NCI-H82 treated with DMSO at 0.1 percent for 48 hours (cell line): ENCODE results near the gene DLG1.
"Not testable (repeated sequence)": the region's sequence is repeated elsewhere in the genome, so short reads cannot be mapped to it uniquely, and the experiment has no call there.

Source experiments
- DNase-seq: peaks from one replicate; lab custom pipeline; 2025; ENCODE audit not compliant: unreplicated experiment; lab: John Stamatoyannopoulos, UW

Gene DLG1

GRCh38 chr3:197216914-197217313 lies 81.5 kb downstream of the DLG1 start:
- no peak for DNase-seq

- DNase-seq = no peak
These were observed 82.1 kb downstream of the DLG1 start for GRCh38 chr3:197216169-197216860.

GRCh38 chr3:197212290-197212689 lies 86.1 kb downstream of the DLG1 start:
- no peak for DNase-seq

- DNase-seq = not testable (repeated sequence)
These were observed 86.7 kb downstream of the DLG1 start for GRCh38 chr3:197211698-197212097.

GRCh38 chr3:197209366-197210260 lies 88.8 kb downstream of the DLG1 start:
- DNase-seq = no peak

GRCh38 chr3:197206913-197207312 lies 91.5 kb downstream of the DLG1 start:
- no peak for DNase-seq

GRCh38 chr3:197205675-197206074 lies 92.7 kb downstream of the DLG1 start:
- no peak for DNase-seq

GRCh38 chr3:197205265-197205664 lies 93.1 kb downstream of the DLG1 start:
- no peak for DNase-seq

- DNase-seq = no peak
These were observed 93.7 kb downstream of the DLG1 start for GRCh38 chr3:197204736-197205135.

- DNase-seq = no peak
These were observed 94.7 kb downstream of the DLG1 start for GRCh38 chr3:197203714-197204146.

GRCh38 chr3:197202694-197203093 lies 95.7 kb downstream of the DLG1 start:
- no peak for DNase-seq

- DNase-seq = no peak
These were observed 96.5 kb downstream of the DLG1 start for GRCh38 chr3:197201791-197202452.

- not testable (repeated sequence) for DNase-seq
These were observed 97.6 kb downstream of the DLG1 start for GRCh38 chr3:197200856-197201255.

GRCh38 chr3:197197334-197197733 lies 101.1 kb downstream of the DLG1 start:
- DNase-seq = no peak

- no peak for DNase-seq
These were observed 102.2 kb downstream of the DLG1 start for GRCh38 chr3:197196192-197196591.

- no peak for DNase-seq
These were observed 103.1 kb downstream of the DLG1 start for GRCh38 chr3:197195326-197195725.

GRCh38 chr3:197193759-197194158 lies 104.7 kb downstream of the DLG1 start:
- DNase-seq = not testable (repeated sequence)

GRCh38 chr3:197191897-197192296 lies 106.5 kb downstream of the DLG1 start:
- no peak for DNase-seq

GRCh38 chr3:197189623-197190022 lies 108.8 kb downstream of the DLG1 start:
- peak; percentile 33 for DNase-seq

- no peak for DNase-seq
These were observed 109.4 kb downstream of the DLG1 start for GRCh38 chr3:197188963-197189362.

GRCh38 chr3:197186887-197187588 lies 111.4 kb downstream of the DLG1 start:
- DNase-seq = peak; percentile 65
